ENCODE data around the gene SDK1. TPM values are rescaled to one million over a fixed set of nuclear protein-coding genes. Genes with fewer than 3 reads are reported as not detected.
A peak's percentile ranks its signal among the peaks of the same experiment; 100 is the strongest.

Gene SDK1
- polyA plus RNA-seq, 1 donor from 2014 or later: not detected

- H3K27me3 Mint-ChIP-seq: peaks cover 8% of the 10 kb centered on the region
- peaks cover 2 to 12% (median 6%) of the 10 kb centered on the region in 3 donors for H3K9me3 Mint-ChIP-seq
- H3K4me1 Mint-ChIP-seq: peaks cover 0 to 2% (median 0%) of the 10 kb centered on the region in 3 donors
- peaks cover 9% of the 10 kb centered on the region for H3K36me3 Mint-ChIP-seq
- no peak overlapping the region for H3K27ac Mint-ChIP-seq
- H3K4me3 Mint-ChIP-seq: no peak overlapping the region
Observed at GRCh38 chr7:3942276-3942675, 641.2 kb downstream of the SDK1 start.

GRCh38 chr7:3942816-3943745 lies 642.0 kb downstream of the SDK1 start:
- no peak overlapping the region for H3K27ac Mint-ChIP-seq
- H3K27me3 Mint-ChIP-seq: peaks cover 8% of the 10 kb centered on the region
- H3K36me3 Mint-ChIP-seq: peaks cover 9% of the 10 kb centered on the region
- peaks cover 0 to 2% (median 0%) of the 10 kb centered on the region in 3 donors for H3K4me1 Mint-ChIP-seq
- no peak overlapping the region for H3K4me3 Mint-ChIP-seq
- H3K9me3 Mint-ChIP-seq: peaks cover 2 to 12% (median 6%) of the 10 kb centered on the region in 3 donors

GRCh38 chr7:3943779-3944520 lies 642.9 kb downstream of the SDK1 start:
- Mint-ChIP-seq H3K4me3 (no peak overlapping the region), H3K4me1 (peaks cover 0 to 2% (median 0%) of the 10 kb centered on the region in 3 donors), H3K9me3 (peaks cover 2 to 12% (median 6%) of the 10 kb centered on the region in 3 donors), H3K27ac (no peak overlapping the region), H3K36me3 (peaks cover 9% of the 10 kb centered on the region), H3K27me3 (peaks cover 10% of the 10 kb centered on the region)

DNA sequence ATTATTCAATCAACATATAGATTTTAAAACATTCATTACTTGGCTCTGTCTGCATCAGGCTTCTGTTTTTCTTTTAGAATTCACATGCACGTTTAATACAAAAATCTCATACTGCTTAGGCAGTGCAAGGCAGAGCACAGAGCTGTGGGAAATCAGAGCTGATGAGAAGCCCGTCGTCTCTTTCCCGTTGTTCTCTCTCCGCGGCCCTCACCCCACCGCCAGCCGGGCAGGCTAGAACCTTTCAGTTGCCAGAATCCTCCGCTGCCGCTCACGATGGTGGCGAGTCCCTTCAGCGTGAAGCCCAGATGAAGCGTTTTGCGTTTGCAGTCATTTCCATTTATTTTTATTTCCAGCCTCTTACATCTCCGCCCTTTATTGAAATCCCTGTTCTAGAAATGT lies 648.2 kb downstream of the SDK1 start:
- peaks cover 26% of the 10 kb centered on the region for H3K27me3 Mint-ChIP-seq
- peaks cover 3 to 11% (median 4%) of the 10 kb centered on the region in 3 donors for H3K9me3 Mint-ChIP-seq

GRCh38 chr7:3950249-3950648 lies 649.2 kb downstream of the SDK1 start:
- Mint-ChIP-seq H3K9me3 (peaks cover 1 to 3% (median 2%) of the 10 kb centered on the region in 3 donors), H3K27me3 (peaks cover 27% of the 10 kb centered on the region), H3K4me3 (no peak overlapping the region), H3K27ac (peak overlapping the region in 1 of 3 donors; percentile 50), H3K4me1 (peaks cover 2 to 12% (median 3%) of the 10 kb centered on the region in 3 donors), H3K36me3 (peaks cover 2% of the 10 kb centered on the region)

More for the DNA sequence above, 648.2 kb downstream of the SDK1 start:
- H3K27ac Mint-ChIP-seq: no peak overlapping the region
- peaks cover 0 to 12% (median 3%) of the 10 kb centered on the region in 3 donors for H3K4me1 Mint-ChIP-seq
- H3K36me3 Mint-ChIP-seq: peaks cover 4% of the 10 kb centered on the region
- H3K4me3 Mint-ChIP-seq: no peak overlapping the region

- H3K4me1 Mint-ChIP-seq: peaks cover 9 to 23% (median 10%) of the 10 kb centered on the region in 3 donors
- H3K4me3 Mint-ChIP-seq: no peak overlapping the region
- H3K36me3 Mint-ChIP-seq: peaks cover 2% of the 10 kb centered on the region
- H3K27ac Mint-ChIP-seq: no peak overlapping the region
- peaks cover 0 to 1% (median 0%) of the 10 kb centered on the region in 3 donors for H3K9me3 Mint-ChIP-seq
- peaks cover 32% of the 10 kb centered on the region for H3K27me3 Mint-ChIP-seq
Observed at GRCh38 chr7:3951316-3952055, 650.4 kb downstream of the SDK1 start.

GRCh38 chr7:3953133-3953532 lies 652.1 kb downstream of the SDK1 start:
- peaks cover 0 to 1% (median 0%) of the 10 kb centered on the region in 3 donors for H3K9me3 Mint-ChIP-seq
- peaks cover 18 to 38% (median 21%) of the 10 kb centered on the region in 3 donors for H3K4me1 Mint-ChIP-seq
- no peak overlapping the region for H3K27ac Mint-ChIP-seq
- peaks cover 34% of the 10 kb centered on the region for H3K27me3 Mint-ChIP-seq
- H3K36me3 Mint-ChIP-seq: peaks cover 2% of the 10 kb centered on the region
- peak overlapping the region in 1 of 4 donors; percentile 8 for H3K4me3 Mint-ChIP-seq

GRCh38 chr7:3953946-3954345 lies 652.9 kb downstream of the SDK1 start:
- no peak overlapping the region for H3K27ac Mint-ChIP-seq
- no peak overlapping the region for H3K4me3 Mint-ChIP-seq
- H3K27me3 Mint-ChIP-seq: peaks cover 32% of the 10 kb centered on the region
- peaks cover 2% of the 10 kb centered on the region for H3K36me3 Mint-ChIP-seq
- peaks cover 0 to 1% (median 0%) of the 10 kb centered on the region in 3 donors for H3K9me3 Mint-ChIP-seq
- peaks cover 18 to 39% (median 21%) of the 10 kb centered on the region in 3 donors for H3K4me1 Mint-ChIP-seq

- H3K27me3 Mint-ChIP-seq: peaks cover 25% of the 10 kb centered on the region
- peaks cover 0 to 1% (median 0%) of the 10 kb centered on the region in 3 donors for H3K9me3 Mint-ChIP-seq
- H3K27ac Mint-ChIP-seq: no peak overlapping the region
- H3K36me3 Mint-ChIP-seq: peaks cover 2% of the 10 kb centered on the region
- peak overlapping the region in 1 of 4 donors; percentile 72 for H3K4me3 Mint-ChIP-seq
- H3K4me1 Mint-ChIP-seq: peaks cover 18 to 39% (median 21%) of the 10 kb centered on the region in 3 donors
Observed at GRCh38 chr7:3955026-3955425, 654.0 kb downstream of the SDK1 start.

- Mint-ChIP-seq H3K36me3 (peaks cover 2% of the 10 kb centered on the region), H3K9me3 (peaks cover 0 to under 1% (median 0%) of the 10 kb centered on the region in 3 donors), H3K27ac (peak overlapping the region in 1 of 3 donors; percentile 65), H3K4me3 (peak overlapping the region in 3 of 4 donors; percentile 47 to 77 (median 77)), H3K27me3 (peaks cover 24% of the 10 kb centered on the region), H3K4me1 (peaks cover 15 to 37% (median 21%) of the 10 kb centered on the region in 3 donors)
Observed at GRCh38 chr7:3955751-3956696, 655.0 kb downstream of the SDK1 start.

- Mint-ChIP-seq H3K27me3 (peaks cover 19% of the 10 kb centered on the region), H3K9me3 (peaks cover 0 to 5% (median 0%) of the 10 kb centered on the region in 3 donors), H3K36me3 (no peaks in the 10 kb centered on the region), H3K4me3 (peak overlapping the region in 2 of 4 donors; percentile 21 to 25), H3K4me1 (peaks cover 15 to 37% (median 21%) of the 10 kb centered on the region in 3 donors), H3K27ac (peak overlapping the region in 1 of 3 donors; percentile 92)
Observed at GRCh38 chr7:3956949-3957348, 655.9 kb downstream of the SDK1 start.

- Mint-ChIP-seq H3K4me1 (peaks cover 15 to 36% (median 21%) of the 10 kb centered on the region in 3 donors), H3K4me3 (peak overlapping the region in 2 of 4 donors; percentile 15 to 61), H3K9me3 (peaks cover 0 to 5% (median 0%) of the 10 kb centered on the region in 3 donors), H3K27me3 (peaks cover 16% of the 10 kb centered on the region), H3K36me3 (no peaks in the 10 kb centered on the region), H3K27ac (peak overlapping the region in 1 of 3 donors; percentile 92)
Observed at GRCh38 chr7:3957472-3958108, 656.5 kb downstream of the SDK1 start.

- H3K36me3 Mint-ChIP-seq: no peaks in the 10 kb centered on the region
- no peak overlapping the region for H3K27ac Mint-ChIP-seq
- H3K27me3 Mint-ChIP-seq: peaks cover 16% of the 10 kb centered on the region
- H3K9me3 Mint-ChIP-seq: peaks cover 0 to 5% (median 0%) of the 10 kb centered on the region in 3 donors
- H3K4me3 Mint-ChIP-seq: no peak overlapping the region
- peaks cover 15 to 31% (median 21%) of the 10 kb centered on the region in 3 donors for H3K4me1 Mint-ChIP-seq
Observed at GRCh38 chr7:3958109-3958483, 657.0 kb downstream of the SDK1 start.
